HG03575 (cell line): ENCODE results near the gene GASK1A.
"Not testable (repeated sequence)": the region's sequence is repeated elsewhere in the genome, so short reads cannot be mapped to it uniquely, and the experiment has no call there.

ENCODE experiments used
- ATAC-seq: cut with Tn5 transposase; IDR thresholded peaks from one replicate; pipeline ENCODE4 v1.9.1; 2021; ENCODE audit not compliant: unreplicated experiment, insufficient number of reproducible peaks, low FRiP score; ENCODE audit errors: extremely low read depth

GASK1A gene

DNA sequence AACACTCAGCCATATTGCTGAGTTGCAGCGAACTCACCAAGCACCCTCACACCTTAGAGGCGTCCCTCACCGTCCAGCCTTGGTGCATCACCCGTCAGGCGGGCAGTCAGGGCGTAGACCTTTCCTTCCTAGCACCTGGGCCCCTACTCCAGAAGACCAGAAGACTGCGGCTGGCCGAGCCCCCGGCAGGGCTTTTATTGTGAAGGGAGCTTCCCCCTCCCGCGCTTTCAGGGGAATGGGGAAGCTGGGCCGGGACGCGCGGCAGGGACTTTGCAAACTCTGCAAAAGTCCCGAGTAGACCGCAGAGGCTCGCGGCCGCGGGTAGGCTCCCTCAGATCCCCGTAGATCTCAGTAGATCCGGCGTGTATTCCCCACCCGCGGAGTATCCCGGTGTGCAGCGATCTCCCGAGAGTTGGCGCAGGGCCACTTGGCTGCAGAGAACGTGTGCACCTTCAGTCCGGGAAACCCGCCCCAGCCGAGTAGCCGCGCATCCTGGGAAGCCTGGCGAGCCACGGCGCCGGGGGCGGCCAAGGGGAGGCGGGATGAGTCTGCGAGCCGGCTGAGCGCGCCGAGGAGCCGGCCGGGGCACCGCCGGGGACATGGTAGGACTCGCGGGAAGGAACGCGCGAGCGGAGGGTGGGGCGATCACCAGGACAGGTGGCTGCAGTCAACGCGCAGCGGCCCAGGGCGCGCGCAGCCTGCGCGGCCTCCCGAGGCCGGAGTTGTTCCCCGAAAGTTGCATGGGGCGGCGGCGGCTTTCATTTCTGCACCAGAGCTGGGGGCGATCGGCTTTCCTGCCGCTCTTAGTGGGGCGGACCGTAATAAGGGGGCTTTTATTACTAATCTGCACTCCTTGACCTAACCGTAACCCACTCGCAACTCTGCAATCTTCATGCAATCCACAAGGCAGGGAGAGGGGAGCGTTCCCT lies at the start of gene GASK1A:
Gene GASK1A (plus strand): TSS at position 268 of the 929 bp plus-strand sequence. CDS start 332 bp downstream, at position 600.
- no peak for ATAC-seq

DNA sequence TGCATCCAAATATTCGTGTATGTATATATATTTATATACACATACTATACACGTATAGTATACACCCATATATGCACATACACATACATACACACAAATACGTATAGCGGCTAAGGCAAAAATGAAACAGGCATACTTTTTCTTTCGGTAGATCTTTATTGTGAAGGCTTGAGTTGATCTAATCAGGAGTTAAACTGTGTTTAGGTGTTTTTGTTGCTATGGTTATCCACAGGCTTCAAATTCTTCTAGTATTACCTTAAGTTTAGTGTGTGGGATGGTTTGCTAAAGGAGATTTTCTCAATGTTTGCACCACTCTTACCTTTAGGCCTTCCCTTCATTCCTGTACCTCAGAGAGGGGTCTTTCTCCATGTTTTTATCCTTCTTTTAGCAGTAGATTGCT lies 45.0 kb upstream of the GASK1A start:
- ATAC-seq = no peak

- ATAC-seq = no peak
Measured at GRCh38 chr3:42934910-42935309, 44.2 kb upstream of the GASK1A start.

DNA sequence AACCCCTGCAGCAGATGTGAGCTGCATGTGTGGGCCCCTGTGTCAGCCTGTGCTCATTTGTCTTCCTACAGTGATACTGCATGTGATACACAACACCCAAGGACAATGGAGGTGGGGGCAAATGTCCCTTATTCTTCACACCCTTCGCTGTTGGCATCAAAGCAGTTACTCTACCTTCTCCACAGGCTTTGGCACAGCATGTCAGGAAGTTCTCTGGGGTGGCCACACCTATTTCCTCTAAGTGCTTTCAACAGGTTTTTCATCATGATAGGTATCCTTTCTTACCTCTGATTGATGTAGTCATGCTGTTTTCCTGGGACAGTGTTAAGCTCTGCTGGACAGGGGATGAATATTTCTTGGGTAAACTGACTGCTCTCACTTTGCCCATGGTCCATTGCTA lies 43.6 kb upstream of the GASK1A start:
- ATAC-seq = no peak

GRCh38 chr3:42936157-42936981 lies 42.7 kb upstream of the GASK1A start:
- no peak for ATAC-seq

GRCh38 chr3:42937334-42937733 lies 41.8 kb upstream of the GASK1A start:
- ATAC-seq = no peak

DNA sequence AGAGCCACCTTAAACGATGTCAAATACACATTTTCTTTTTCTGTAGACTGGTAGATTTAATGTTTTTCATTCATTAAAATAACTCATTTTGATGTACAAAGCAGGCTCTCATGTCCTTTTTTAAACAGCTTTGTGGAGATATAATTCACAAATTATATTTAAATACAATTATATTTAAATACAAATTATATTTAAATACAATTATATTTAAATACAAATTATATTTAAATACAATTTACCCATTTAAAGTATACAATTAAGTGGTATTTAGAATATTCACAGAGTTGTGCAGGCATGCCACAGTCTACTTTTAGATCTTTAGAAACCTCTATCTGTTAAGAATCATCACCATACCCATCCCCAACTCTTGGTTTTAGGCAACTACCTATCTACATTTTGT lies 36.4 kb upstream of the GASK1A start:
- no peak for ATAC-seq

DNA sequence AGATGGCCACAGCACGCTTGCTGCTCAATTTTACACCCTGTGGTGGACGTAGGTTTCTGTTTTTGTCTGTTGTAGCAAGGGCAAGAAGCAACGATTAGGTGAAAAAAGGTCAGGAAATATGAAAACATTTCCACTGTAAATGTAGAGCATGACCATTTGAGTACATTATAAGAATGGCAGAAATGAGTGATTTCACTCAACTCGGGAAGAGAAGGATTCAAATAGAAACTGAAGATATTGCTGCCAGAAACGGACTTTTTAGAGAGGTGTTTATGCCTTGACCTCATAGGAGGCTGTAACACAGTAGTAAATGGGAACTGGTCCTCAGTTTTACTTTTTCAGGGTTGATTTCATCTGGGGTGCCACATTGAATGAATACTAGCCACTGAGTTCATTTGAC lies 33.1 kb upstream of the GASK1A start:
- ATAC-seq = no peak

DNA sequence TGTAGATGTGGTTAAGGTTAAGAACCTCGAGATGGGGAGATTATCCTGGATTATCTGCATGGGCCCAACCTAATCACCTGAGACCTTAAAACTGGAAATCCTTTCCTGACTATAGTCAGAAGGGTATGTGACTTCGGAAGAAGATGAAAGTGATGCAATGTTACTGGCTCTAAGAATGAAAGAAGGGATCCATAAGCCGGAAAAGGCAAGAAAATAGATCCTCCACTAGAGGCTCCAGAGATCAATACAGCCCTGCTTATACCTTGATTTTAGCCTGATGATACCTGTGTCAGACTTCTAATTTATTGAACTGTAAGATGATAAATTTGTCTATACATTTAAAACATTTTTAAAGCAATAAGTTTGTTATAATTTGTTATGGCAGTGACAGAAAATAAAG lies 21.5 kb upstream of the GASK1A start:
- ATAC-seq = no peak

- ATAC-seq = no peak
Measured at GRCh38 chr3:42960282-42960681, 18.8 kb upstream of the GASK1A start.

GRCh38 chr3:42960786-42961185 lies 18.3 kb upstream of the GASK1A start:
- no peak for ATAC-seq

GRCh38 chr3:42961633-42962032 lies 17.5 kb upstream of the GASK1A start:
- ATAC-seq = no peak

GRCh38 chr3:42963269-42963668 lies 15.8 kb upstream of the GASK1A start:
- ATAC-seq = no peak

GRCh38 chr3:42964266-42964665 lies 14.8 kb upstream of the GASK1A start:
- ATAC-seq = no peak

DNA sequence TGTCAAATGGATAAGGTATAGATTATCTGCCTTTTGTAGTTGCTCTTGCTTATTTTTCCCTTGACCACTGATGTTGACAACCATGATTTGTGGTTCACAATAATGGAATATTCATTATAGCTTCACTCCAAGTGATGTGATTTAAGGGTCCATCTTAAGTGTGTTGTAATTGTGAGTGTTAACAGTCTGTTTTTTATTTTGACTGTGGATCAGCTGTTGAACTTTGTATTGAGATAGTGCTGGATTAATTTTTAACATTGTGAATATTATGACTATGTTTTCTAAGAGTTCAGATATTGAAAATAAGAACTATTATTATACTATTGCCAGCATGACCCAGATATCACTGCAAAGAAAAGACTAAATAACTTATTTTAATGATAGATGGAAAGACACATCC lies 8.6 kb upstream of the GASK1A start:
- no peak for ATAC-seq

DNA sequence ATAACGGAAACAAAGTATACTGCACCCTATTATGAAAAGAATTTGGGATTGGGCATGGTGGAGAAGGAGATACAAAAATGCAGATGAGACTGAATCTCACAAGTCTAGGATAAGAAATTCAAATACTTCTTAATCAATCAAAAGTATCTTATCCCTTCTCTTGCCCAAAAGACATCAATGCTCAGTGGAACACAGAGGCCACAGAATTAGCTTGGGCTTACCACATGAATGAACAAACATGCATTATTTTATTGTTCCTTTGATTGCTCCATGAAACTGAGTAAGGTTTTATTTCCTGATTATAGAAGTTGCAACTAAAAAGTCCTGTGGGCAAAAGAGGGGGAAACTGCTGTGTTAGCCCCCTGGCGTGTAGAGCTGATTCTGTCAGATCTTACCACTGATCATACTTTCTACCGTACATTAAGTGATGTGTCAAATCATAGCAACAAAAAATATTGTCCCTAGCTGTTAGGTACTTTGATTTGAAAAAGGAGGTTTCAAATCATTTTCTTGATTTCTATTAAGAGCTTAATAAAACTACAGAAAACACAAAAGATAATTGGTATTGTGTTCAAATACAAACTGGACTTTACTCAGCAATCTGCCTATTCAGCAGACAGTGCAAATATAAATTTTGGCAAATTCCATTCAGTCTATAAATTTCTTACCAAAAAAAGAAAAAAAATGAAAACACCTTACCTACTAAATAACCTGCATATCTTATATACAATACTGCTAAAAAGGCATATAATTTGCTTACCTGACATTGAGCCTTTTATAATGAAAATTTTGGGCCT lies 7.9 kb upstream of the GASK1A start:
- ATAC-seq = no peak

GRCh38 chr3:42974906-42975305 lies 4.2 kb upstream of the GASK1A start:
- not testable (repeated sequence) for ATAC-seq

GRCh38 chr3:42975456-42975855 lies 3.7 kb upstream of the GASK1A start:
- ATAC-seq = no peak

DNA sequence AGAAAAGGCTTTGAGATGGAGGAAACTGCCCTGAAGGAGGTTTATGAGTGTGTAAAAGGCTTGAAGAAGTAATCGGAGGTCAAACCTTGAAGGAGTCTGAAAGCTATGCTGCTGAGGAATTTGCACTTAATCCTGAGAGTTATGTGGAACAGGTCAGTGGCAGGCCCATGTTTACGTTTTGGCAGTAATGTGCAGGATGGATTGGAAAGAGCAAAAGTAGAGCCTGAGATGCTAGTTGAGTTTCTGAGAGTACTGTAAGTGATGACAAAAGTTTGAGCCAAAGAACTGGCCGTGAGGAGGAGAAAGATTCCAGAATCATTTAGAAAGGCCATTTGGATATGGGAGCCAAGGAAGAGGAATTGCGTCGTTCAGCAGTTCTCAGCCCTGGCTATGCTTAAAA lies 3.2 kb upstream of the GASK1A start:
- ATAC-seq = no peak
